Activated CD4-positive, alpha-beta T cell treated with anti-CD3 and anti-CD28 coated beads, Interleukin-2, amount 50 U/mL, for 24 hours (primary cell): ENCODE measurements around the gene L1TD1.
"Not testable (repeated sequence)": the region's sequence is repeated elsewhere in the genome, so short reads cannot be mapped to it uniquely, and the experiment has no call there.

Experiments used
- DNase-seq, 2 donors: peaks; one replicate each; pipeline ENCODE4 v3.0.0-alpha.2; 2020; ENCODE audit warnings: low read depth in 1 of 2, low spot score in 1 of 2

Gene L1TD1, protein sequence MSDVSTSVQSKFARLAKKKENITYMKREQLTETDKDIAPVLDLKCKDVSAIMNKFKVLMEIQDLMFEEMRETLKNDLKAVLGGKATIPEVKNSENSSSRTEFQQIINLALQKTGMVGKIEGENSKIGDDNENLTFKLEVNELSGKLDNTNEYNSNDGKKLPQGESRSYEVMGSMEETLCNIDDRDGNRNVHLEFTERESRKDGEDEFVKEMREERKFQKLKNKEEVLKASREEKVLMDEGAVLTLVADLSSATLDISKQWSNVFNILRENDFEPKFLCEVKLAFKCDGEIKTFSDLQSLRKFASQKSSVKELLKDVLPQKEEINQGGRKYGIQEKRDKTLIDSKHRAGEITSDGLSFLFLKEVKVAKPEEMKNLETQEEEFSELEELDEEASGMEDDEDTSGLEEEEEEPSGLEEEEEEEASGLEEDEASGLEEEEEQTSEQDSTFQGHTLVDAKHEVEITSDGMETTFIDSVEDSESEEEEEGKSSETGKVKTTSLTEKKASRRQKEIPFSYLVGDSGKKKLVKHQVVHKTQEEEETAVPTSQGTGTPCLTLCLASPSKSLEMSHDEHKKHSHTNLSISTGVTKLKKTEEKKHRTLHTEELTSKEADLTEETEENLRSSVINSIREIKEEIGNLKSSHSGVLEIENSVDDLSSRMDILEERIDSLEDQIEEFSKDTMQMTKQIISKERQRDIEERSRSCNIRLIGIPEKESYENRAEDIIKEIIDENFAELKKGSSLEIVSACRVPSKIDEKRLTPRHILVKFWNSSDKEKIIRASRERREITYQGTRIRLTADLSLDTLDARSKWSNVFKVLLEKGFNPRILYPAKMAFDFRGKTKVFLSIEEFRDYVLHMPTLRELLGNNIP

DNA sequence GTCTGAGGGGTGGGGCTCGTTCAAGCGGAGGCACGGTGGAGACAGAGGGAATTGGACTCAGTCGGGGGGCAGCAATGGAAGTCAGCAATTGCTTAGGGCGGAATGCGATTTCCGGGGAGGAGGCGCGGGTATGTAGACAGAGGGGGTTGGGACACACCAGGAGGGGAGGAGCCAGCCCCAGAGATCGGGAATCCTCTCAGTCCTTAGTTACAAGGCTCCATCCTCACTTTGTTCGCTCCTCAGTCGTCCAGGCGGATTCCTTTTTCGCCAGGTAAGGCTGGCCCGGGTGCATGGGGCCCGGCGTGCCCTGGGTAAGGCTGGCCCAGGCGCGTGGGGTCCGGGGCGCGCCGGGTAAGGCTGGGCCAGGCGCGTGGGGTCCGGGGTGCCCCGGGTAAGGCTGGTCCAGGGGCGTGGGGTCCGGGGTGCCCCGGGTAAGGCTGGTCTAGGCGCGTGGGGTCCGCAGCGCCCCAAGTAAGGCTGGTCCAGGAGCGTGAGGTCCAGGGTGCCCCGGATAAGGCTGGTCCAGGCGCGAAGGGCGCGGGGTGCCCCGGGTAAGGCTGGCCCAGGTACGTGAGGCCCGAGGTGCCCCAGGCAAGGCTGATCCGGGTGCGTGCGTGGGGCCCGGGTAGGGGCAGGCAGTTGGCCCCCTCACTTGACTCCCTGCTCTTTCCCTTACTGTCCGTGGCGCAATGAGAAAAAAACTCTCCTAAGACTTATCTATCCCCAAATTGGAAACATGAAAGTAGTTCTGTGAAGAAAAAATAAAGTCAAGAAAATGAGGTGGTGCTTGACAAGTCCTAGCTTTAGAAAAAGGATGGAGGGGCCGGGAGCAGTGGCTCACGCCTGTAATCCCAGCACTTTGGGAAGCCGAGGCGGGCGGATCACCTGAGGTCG lies at the start of gene L1TD1:
Gene L1TD1 (plus strand): TSS at position 199 of the 894 bp plus-strand sequence. CDS start 11,780 bp downstream, outside the sequence.
- DNase-seq: no peak

DNA sequence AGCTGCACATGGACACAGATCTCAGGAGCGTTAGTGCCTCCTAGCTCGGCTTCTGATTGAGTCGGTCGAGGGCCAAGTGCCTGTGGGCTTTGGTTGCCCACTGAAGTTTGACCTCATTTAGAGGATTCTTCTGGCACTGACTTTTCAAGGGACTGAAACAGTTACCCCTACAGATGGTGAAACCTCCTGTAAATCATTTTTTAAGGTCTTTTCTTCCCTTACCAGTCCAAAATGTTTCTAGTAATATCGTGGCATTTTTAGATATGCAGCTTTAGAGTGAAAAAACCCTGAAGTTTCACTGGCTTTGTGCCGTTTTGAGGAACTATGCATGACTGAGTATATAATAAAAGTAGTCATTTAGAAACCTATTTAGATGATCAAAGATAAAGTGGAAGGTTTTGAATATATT lies 34.7 kb upstream of the L1TD1 start:
- DNase-seq: no peak

DNA sequence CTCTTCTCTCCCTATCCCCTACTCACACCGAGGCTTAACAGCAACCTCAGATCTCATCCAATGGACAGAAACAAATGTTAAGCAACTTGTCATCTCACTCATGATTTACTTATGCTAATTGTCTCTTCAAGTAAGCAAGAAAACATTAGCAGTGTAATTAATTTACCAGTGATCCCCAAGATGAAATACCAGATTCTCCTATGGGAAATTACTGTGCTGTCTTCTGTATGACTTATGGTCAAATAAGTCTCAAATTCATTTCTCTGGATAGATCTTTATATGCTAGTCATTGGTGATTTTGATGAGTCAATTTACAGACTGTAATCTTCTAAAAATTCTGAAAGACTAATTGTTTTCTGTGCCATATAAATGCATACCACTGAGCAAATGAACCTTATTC lies 32.9 kb upstream of the L1TD1 start:
- no peak for DNase-seq

DNA sequence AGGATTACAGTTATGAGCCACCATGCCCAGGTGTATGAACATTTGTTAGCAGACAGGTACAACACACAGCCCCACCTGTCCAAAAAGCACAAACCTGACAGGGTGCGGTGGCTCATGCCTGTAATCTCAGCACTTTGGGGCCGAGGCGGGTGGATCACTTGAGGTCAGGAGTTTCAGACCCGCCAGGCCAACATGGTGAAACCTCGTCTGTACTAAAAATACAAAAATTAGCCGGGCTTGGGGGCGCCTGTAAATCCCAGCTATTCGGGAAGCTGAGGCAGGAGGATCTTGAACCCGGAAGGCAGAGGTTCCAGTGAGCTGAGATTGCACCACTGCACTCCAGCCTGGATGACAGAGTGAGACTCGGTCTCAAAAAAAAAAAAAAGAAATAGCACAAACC lies 24.3 kb upstream of the L1TD1 start:
- not testable (repeated sequence) for DNase-seq

DNA sequence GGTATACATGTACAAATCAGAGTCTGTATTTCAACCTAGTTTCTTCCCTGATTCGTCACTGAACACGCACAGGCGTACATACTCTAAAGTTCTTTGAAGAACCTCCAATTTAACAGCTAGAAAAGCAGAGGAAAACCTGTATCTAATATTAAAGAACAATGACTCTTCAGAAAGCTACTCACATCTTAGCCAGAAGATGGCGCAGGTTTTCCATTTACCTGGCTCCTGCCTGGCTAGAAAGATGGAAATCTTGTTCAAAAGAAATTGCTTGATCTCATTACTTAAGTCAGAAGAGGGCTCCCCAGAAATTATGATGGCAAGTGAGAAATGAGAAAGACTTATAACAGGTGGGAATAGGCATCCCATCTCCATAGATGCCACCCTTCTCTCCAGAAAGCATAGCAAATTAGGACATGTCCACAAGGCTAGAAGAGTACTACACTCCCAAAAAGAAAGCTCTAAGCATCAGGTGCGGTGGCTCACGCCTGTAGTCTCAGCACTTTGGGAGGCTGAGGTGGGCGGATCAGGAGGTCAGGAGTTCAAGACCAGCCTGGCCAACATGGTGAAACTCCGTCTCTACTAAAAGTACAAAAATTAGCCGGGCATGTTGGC lies 19.0 kb upstream of the L1TD1 start:
- DNase-seq: peak in 1 of 2 donors; percentile 4

DNA sequence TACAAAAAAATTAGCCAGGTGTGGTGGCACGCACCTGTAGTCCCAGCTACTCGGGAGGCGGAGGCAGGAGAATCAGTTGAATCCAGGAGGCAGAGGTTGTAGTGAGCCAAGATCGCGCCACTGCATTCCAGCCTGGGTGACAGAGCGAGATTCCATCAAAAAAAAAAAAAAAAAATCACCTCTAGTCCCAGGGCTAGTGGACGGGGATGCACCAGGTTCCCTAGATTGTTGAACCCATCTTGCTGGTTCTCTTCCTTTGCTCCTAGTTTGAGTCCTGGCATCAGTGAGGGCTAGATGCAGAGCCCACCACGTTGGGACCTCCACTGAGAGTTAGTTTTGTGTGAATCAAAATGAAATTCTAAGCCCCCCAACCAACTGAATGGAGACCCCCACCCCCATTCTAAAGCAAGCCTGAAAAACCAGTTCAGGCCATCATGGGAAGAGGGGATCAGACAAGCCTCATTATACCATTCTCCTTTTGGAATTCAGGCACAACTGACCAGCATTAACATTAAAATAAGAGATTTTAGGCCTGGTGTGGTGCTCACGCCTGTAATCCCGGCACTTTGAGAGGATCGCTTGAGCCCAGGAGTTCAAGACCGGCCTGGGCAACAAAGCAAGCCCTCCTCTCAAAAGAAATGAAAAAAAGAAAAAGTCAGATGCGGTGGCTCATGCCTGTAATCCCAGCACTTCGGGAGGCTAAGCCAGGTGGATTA lies 17.9 kb upstream of the L1TD1 start:
- DNase-seq: no peak

DNA sequence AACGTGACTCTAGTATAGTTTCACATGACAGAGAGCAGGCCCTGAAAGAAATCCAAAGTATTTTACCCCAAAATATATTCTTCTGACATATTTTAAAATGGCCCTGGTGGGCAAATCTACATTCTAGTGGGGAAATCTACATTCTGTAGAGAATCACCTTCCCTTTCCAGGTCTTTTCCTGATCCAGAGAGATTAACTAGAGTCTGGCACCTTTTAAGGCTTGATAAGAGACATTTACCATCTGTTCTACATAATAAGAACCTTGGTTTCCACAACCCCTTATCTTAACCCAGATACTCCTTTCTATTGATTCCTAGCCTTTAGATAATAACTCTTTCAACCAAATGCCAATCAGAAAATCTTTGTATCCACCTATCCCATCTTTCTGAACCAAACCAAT lies 17.0 kb upstream of the L1TD1 start:
- no peak for DNase-seq

DNA sequence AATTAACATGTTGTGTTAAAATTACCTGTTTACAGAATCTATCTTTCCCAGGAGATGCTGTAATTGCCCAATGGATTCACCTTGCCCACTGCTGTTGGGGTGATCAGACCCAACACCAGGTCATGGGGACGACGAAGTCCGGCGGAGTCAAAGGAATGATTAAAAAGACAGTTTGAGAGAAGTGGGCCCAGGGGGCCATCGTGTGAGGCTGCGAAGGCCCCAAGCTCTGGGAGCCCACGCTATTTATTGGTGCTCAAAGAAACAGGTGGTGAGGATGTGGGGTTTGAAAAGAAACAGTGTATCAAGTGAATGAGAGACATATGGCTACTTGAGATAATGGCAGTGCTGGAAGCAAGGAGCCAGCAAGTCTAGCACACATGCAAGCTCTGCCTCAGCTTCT lies 16.3 kb upstream of the L1TD1 start:
- no peak for DNase-seq

DNA sequence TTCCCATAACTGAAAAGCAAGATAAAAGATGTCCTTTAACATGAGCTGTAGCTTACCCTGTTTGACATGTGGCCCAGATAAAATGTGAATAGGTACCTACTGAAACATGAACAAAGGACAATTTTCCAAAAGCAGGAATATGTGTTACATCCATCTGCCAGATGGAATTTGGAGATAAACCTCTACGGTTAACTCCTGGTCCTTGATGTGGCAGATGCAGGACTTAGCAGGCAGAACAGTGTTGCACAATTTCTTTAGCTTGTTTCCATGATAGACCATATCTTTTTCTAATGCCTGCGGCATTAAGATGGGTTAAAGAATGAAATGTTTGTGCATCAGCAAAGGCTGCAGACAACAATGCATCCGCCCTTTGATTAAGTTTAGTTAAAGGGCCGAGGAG lies 14.6 kb upstream of the L1TD1 start:
- DNase-seq: not testable (repeated sequence)

DNA sequence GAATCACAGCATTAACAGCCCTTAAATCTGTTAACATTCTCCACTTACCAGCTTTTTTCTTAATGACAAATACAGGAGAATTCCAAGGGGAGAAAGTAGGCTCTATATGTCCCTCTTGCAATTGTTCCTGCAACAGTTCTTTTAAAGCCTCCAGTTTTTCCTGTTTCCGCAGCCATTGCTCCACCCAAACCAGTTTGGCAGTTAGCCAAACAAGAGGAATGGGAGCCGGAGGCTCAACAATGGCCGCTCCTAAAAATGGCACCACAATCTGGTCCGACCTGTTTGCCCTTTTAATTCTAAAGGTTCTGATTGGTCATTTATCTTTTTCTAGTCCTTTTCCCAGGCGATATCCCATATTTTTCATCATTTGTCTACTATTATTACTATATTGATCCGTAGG lies 14.0 kb upstream of the L1TD1 start:
- DNase-seq: no peak

DNA sequence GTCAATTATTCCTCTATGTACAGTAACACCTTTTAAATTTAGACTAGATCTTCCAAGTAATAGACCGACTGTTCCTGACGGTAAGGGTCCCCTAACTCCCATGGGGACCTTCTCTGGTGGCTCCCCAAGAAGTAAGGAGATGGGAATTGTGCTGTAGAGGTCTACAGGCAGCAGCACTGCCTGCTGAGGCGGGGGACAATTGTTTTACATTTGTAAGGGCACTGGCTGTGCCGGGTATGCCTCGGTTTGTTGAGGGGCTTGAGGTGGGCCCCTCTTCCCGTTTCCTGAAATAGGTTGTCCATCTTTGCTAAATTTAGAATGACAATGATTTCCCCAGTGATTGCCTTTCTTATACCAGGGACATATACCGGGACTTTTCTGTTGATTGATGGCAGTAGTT lies 13.1 kb upstream of the L1TD1 start:
- no peak for DNase-seq

DNA sequence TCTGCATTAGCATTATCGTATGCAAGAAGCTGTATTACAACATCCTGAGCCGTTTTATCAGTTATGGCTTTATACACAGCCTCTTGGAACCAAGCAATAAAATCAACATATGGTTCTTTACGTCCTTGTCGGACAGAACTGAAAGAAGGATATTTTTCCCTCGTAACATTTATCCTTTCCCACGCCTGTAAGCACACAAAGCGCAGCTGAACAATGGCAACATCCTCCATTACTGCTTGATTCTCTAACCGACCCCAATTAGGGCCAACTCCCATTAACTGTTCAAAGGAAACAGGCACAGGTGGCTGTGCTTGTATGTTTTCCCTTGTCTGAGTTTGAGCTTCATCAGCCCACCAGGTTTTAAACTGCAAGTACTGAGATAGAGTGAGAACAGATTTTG lies 12.5 kb upstream of the L1TD1 start:
- not testable (repeated sequence) for DNase-seq

DNA sequence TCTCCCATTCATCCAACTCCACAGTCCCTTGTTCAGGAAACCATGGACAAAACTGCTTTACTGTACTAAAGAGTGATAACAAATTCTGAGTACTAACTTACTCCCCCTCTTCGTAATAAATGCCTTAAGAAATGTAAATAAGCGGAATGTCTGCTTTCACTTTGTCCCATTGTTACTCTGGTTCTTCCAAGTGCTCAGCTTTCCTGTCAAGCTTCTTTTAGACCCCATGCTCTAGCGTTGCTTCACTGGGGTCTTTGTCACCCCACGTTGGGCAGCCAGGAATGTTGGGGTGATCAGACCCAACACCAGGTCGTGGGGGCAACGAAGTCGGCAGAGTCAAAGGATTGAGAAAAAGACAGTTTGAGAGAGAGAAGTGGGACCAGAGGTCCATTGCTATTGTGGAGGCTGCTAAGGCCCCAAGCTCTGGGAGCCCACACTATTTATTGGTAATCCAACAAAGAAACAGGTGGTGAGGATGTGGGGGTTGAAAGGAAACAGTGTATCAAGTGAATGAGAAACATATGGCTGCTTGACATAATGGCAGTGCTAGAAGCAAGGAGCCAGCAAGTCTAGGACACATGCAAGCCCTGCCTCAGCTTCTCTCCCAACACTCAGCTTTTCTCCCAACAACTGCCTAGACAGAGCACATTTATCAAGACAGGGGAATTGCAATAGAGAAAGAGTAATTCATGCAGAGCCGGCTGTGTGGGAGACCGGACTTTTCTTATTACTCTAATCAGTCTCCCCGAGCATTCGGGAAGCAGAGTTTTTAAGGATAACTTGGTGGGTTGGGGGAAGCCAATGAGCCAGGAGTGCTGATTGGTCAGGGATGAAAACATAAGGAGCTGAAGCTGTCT lies 11.3 kb upstream of the L1TD1 start:
- DNase-seq: not testable (repeated sequence)

DNA sequence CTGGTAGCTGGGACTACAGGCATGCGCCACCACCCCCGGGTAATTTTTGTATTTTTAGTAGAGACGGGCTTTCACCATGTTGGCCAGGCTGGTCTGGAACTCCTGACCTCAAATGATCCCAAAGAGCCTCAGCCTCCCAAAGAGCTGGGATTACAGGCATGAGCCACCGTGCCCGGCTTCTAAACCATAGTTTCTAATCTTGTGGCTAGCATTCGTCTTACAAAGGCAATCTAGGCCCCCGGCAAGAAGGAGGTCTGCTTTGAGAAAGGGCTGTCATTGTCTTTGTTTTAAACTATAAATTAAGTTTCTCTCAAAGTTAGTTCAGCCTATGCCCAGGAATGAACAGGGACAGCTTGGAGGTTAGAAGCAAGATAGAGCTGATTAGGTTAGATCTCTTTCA lies 10.3 kb upstream of the L1TD1 start:
- no peak for DNase-seq

DNA sequence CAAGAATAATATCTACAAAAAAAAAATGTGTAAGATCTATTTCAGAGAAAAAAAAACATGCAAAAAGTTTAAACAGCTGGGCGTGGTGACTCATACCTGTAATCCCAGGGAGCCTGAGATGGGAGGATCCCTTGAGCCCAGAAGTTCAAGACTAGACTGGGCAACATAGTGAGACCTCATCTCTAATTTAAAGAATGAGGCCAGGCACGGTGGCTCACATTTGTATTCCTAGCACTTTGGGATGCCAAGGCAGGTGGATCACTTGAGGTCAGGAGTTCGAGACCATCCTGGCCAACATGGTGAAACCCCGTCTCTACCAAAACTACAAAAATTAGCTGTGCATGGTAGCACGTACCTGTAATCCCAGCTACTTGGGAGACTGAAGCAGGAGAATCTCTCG lies 9.4 kb upstream of the L1TD1 start:
- DNase-seq: not testable (repeated sequence)

DNA sequence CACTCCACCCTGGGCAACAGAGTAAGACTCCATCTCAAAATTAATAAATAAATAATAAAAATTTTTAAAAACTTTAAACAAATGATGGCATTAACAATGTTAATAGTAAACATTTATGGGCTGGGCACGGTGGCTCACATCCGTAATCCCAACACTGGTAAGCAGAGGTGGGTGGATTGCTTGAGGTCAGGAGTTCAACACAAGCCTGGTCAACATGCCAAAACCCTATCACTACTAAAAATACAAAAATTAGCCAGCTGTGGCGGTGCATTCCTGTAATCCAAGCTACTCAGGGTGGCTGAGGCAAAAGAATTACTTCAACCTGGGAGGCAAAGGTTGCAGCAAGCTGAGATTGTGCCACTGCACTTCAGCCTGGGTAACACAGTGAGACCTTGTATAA lies 9.0 kb upstream of the L1TD1 start:
- DNase-seq: no peak

DNA sequence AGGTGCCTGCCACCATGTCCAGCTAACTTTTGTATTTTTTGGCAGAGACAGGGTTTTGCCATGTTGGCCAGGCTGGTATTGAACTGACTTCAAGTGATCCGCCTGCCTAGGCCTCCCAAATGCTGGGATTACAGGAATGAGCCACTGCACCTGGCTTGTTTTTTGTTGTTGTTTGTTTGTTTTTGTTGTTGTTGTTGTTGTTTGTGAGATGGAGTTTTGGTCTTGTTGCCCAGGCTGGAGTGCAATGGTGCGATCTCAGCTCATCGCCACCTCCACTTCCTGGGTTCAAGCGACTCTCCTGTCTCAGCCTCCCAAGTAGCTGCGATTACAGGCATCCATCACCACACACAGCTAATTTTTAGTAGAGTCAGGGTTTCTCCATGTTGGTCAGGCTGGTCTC lies 7.1 kb upstream of the L1TD1 start:
- DNase-seq: no peak

DNA sequence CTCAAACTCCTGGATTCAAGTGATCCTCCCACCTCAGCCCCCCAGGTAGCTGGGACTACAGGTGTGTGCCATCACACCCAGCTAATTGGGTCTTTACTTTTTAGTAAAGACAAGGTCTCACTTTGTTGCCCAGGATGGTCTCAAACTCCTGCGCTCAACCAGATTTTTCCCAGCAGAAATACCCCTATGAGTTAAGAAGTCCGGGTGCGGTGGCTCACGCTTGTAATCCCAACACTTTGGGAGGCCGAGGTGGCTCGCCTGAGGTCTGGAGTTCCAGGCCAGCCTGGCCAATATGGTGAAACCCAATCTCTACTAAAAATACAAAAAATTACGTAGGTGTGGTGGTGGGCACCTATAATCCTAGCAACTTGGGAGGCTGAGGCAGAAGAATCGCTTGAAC lies 6.5 kb upstream of the L1TD1 start:
- no peak for DNase-seq

DNA sequence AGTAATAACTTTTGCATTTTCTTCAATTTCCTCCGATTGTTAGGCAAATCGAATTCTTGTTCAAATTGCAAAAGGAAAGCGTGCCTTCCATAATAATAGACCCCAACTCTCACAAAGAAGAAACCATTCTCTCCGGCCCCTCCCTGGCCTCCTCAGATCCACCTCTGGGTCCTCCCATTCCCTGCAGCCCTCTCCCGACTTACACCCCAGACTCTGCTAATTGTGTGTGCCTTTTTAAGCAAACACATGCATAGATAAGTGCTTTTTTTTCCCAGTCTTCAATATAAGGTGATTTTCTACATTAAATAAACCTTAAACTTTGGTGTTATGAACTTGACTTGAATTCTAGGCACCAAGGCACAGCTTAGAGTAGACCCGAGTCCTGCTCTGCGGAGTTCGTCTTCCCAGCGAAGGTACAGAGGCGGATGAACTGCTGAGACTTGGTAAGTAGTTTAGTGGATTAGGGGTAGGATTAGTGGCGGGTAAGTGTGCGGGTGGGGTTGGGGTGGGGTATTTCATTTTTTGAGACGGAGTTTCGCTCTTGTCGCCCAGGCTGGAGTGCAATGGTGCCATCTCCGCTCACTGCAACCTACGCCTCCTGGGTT lies 1.5 kb downstream of the L1TD1 start:
- no peak for DNase-seq
